Esophagus squamous epithelium (tissue), 5 donors: ENCODE data around the gene SPINT2. TPM values are rescaled to one million over a fixed set of nuclear protein-coding genes. Genes with fewer than 3 reads are reported as not detected.
"Not testable (repeated sequence)": the region's sequence is repeated elsewhere in the genome, so short reads cannot be mapped to it uniquely, and the experiment has no call there.

ENCODE experiments used
- DNase-seq: peaks from one replicate; lab custom pipeline; 2025; lab: John Stamatoyannopoulos, UW
- H3K27ac ChIP-seq, 4 donors: fragments of 200-600 bp; sonication (generic); one replicate each; pipeline ENCODE4 v1.5.1; 2016 to 2019; ENCODE audit warnings: mild to moderate bottlenecking in 1 of 4
- H3K27me3 ChIP-seq, 4 donors: fragments of 200-600 bp; sonication (generic); 1 replicate in 3 of 4; 2 replicates in 1 of 4; pipeline versions ENCODE4 v1.5.1 to v1.6.0; 2017 to 2021; ENCODE audit warnings: antibody characterized with exemption in 1 of 4
- H3K36me3 ChIP-seq, 3 donors: fragments of 200-600 bp; sonication (generic); one replicate each; pipeline ENCODE4 v1.5.1; 2016 to 2019
- H3K4me1 ChIP-seq, 3 donors: fragments of 200-600 bp; sonication (generic); one replicate each; pipeline ENCODE4 v1.5.1; 2017 to 2019
- H3K4me3 ChIP-seq, 4 donors: fragments of 200-600 bp; sonication (generic); 1 replicate in 3 of 4; 2 replicates in 1 of 4; pipeline ENCODE4 v1.5.1; 2016 to 2019; ENCODE audit warnings: mild to moderate bottlenecking in 2 of 4, moderate library complexity in 1 of 4
- H3K9me3 ChIP-seq, 3 donors: fragments of 200-600 bp; sonication (generic); one replicate each; pipeline ENCODE4 v1.5.1; 2016 to 2019
- POLR2A ChIP-seq, 4 donors: fragments of 450-650 bp; IDR thresholded peaks; one replicate each; pipeline ENCODE4 v1.6.1; 2017; ENCODE audit warnings: antibody characterized with exemption in 4 of 4, mild to moderate bottlenecking in 4 of 4, moderate library complexity in 3 of 4
- WGBS, 2 donors: methylation state at CpG; one replicate each; pipeline ENCODE4 v1.1.5; 2018; 5-methylcytosine and 5-hydroxymethylcytosine counted together
- intact Hi-C: fragments of 100-400 bp; cut with DNase I; formaldehyde crosslinking; loops from one replicate; pipeline ENCODE4 v1.15.0; 2022
- small RNA-seq, 4 donors: library from RNA; depleted of rRNA; stranded (forward); fragments of <200 nt; gene quantifications; one replicate each; pipeline ENCODE3, GENCODE V24; 2016
- total RNA-seq, 4 donors: library from RNA; depleted of rRNA; stranded (reverse); fragments of >200 nt; gene quantifications; one replicate each; pipeline ENCODE4 v1.1.0, GENCODE V29; 2016
- TF ChIP-seq, protein P1 (sequence below), 6 experiments: fragments of 450-650 bp in 4 of 6; fragments of 200-600 bp in 2 of 6; sonication (generic) in 2 of 6; IDR thresholded peaks; one replicate each; pipeline ENCODE4 v1.5.1; 2016 to 2019; ENCODE audit warnings: antibody characterized with exemption in 6 of 6, mild to moderate bottlenecking in 4 of 6, moderate library complexity in 4 of 6
- donor health status: DM: yes; HTN: yes; CAD: no.

SPINT2 gene
- total RNA-seq, 4 donors from 2014 or later = 345 to 663 (median 433) TPM

DNA sequence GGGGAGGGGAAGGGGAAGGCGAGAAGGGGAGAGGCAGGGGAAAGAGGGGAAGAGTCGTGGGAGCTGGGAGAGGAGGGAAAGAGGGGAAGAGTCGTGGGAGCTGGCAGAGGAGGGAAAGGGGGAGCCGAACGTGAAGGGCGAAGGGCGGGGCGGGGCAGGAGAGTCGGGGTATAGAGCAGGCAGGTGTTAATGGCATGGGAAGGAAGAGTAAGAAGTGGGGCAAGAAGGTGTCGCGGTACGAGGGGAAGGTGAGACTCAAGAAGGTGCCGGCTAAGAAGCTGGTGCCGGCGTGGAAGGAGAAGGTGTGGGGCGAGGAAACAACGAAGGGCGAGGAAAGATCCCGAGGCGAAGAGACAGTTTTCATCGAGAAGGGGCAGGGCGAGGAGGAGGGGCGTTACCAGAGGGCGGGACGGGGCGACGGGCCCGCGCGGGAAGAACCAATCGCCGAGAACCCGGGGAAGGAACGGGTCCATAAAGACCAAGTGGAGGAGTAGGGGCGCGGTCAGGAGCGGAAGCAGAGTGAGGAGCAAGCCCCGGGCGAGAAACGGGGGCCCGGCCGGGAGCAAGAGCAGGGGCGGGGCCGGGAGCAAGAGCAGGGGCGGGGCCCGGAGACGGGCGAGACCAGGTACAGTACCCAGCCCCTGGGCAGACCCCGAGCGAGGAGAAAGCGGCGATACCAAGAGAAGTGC lies 71.7 kb downstream of the SPINT2 start:
- WGBS, 2 donors = 0 to 1% methylated on average over 49 to 51 of the region's 52 CpGs
- H3K4me1 ChIP-seq = peaks cover 10 to 35% (median 14%) of the 10 kb centered on the region in 3 donors

DNA sequence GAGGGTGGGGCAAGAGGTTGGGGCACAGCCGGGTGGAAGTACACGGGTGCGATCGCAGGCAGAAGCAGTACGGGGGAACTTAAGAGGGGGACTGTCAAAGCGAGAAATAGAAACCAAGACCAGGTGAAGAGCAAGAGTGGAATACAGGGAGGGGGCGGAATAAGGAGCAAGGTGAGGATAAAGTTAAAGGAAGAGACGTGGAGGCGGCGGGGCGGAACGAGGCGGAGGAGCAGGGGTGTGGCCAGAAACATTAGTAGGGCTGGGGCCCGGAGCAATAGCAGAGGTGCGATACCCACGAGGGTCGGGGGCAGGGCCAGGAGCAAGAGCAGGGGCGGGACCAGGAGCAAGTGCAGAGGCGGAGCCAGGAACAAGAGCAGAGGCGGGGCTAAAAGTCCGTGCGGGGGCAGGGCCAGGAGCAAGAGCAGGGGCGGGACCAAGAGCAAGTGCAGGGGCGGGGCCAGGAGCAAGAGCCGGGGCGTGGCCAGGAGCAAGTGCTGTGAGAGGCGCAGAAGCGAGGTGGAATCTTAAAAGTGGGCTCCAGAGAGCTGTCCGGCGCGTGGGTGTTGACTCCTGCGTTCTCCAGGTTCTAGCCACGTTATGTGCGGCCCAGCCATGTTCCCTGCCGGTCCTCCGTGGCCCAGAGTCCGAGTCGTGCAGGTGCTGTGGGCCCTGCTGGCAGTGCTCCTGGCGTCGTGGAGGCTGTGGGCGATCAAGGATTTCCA lies 72.4 kb downstream of the SPINT2 start:
- H3K27ac ChIP-seq = peak overlapping the region; percentile 97 to 100 (median 100)
- H3K36me3 ChIP-seq = peaks cover 0 to 30% (median 0%) of the 10 kb centered on the region in 3 donors
- H3K4me3 ChIP-seq = peak overlapping the region; percentile 73 to 90 (median 82)
- H3K9me3 ChIP-seq = no peaks in the 10 kb centered on the region
- DNase-seq = peak; percentile 85
- WGBS, 2 donors = 1% methylated on average over 32 to 36 of the region's 41 CpGs
- intact Hi-C loops = no loop called here
- TF ChIP-seq POLR2A (IDR thresholded peaks at IDR 0.05) = peak in 1 of 4 donors; percentile 6
- TF ChIP-seq, protein P1, sequence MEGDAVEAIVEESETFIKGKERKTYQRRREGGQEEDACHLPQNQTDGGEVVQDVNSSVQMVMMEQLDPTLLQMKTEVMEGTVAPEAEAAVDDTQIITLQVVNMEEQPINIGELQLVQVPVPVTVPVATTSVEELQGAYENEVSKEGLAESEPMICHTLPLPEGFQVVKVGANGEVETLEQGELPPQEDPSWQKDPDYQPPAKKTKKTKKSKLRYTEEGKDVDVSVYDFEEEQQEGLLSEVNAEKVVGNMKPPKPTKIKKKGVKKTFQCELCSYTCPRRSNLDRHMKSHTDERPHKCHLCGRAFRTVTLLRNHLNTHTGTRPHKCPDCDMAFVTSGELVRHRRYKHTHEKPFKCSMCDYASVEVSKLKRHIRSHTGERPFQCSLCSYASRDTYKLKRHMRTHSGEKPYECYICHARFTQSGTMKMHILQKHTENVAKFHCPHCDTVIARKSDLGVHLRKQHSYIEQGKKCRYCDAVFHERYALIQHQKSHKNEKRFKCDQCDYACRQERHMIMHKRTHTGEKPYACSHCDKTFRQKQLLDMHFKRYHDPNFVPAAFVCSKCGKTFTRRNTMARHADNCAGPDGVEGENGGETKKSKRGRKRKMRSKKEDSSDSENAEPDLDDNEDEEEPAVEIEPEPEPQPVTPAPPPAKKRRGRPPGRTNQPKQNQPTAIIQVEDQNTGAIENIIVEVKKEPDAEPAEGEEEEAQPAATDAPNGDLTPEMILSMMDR (IDR thresholded peaks at IDR 0.05) = no peak
- peaks cover 10 to 35% (median 14%) of the 10 kb centered on the region in 3 donors for H3K4me1 ChIP-seq
- no peaks in the 10 kb centered on the region for H3K27me3 ChIP-seq

More for the DNA sequence above, 71.7 kb downstream of the SPINT2 start:
- Histone ChIP-seq H3K9me3 (no peaks in the 10 kb centered on the region), H3K27ac (peak overlapping the region; percentile 97 to 100 (median 100)), H3K4me3 (peak overlapping the region; percentile 73 to 90 (median 82)), H3K36me3 (peaks cover 0 to 29% (median 0%) of the 10 kb centered on the region in 3 donors), H3K27me3 (no peaks in the 10 kb centered on the region)
- DNase-seq = peak; percentile 78
- TF ChIP-seq, protein P1 (IDR thresholded peaks at IDR 0.05) = no peak
- peak in 1 of 4 donors; percentile 61 for TF ChIP-seq POLR2A (IDR thresholded peaks at IDR 0.05)
- intact Hi-C loops = loop anchor here (2.0 kb wide), 1 partner anchor 91 kb away; no protein-coding TSS in a partner anchor

DNA sequence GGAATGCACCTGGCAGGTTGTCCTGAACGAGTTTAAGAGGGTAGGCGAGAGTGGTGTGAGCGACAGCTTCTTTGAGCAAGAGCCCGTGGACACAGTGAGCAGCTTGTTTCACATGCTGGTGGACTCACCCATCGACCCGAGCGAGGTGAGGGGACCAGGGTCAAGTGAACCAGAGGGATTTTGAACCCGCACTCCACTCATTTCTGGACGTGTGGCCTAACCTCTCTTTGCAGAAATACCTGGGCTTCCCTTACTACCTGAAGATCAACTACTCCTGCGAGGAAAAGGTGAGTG lies 72.9 kb downstream of the SPINT2 start:
- Histone ChIP-seq H3K27me3 (no peaks in the 10 kb centered on the region), H3K9me3 (no peaks in the 10 kb centered on the region), H3K36me3 (peaks cover 0 to 30% (median 0%) of the 10 kb centered on the region in 3 donors), H3K27ac (peak overlapping the region; percentile 97 to 100 (median 100)), H3K4me3 (peak overlapping the region; percentile 73 to 90 (median 82)), H3K4me1 (peaks cover 10 to 35% (median 14%) of the 10 kb centered on the region in 3 donors)
- intact Hi-C loops = no loop called here
- WGBS, 2 donors = 60 to 73% methylated on average over 6 to 10 of the region's 10 CpGs
- no peak for DNase-seq
- TF ChIP-seq, protein P1 (IDR thresholded peaks at IDR 0.05) = no peak
- TF ChIP-seq POLR2A (IDR thresholded peaks at IDR 0.05) = no peak

DNA sequence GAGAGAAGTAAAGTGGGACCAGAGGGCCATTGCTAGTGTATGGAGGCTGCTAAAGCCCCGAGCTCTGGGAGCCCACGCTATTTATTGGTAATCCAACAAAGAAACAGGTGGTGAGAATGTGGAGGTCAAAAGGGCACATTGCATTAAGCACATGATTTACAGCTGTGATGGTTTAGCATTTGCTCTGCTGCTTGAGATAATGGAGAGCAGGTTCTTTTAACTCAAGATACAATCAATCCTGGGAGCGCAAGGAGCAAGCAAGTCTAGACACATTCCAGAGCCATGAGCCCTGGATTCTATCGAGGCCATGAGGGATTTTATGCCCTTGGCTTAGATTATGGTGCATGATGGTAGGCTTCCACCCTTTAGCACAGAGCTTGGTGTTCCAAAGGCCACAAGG lies 74.6 kb downstream of the SPINT2 start:
- H3K4me3 ChIP-seq, intact Hi-C loops, H3K27me3 ChIP-seq, DNase-seq, H3K27ac ChIP-seq, H3K9me3 ChIP-seq: not testable (repeated sequence)
- WGBS, 2 donors = 58 to 67% methylated on average over 2 to 3 of the region's 4 CpGs
- Histone ChIP-seq H3K36me3 (peaks cover 0 to 46% (median 0%) of the 10 kb centered on the region in 3 donors), H3K4me1 (peaks cover 10 to 35% (median 14%) of the 10 kb centered on the region in 3 donors)

DNA sequence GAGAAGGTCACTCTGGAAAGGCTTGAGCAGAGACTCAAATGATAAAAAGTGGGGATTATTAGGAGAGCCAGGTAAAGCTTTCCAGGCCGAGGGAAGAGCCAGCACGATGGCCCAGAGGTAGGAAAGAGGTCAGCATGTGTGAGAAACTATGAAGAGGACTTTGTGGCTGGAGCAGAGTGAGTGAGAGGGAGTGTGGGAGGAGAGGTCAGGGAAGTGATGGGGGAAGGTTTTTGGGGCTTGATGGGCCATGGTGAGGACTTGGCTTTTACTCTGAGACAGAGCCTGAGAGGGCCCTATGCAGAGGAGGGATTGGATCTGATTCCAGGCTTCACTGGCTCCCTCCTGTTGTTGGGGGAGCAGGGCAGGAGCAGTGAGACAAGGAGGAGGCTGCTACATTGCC lies 76.6 kb downstream of the SPINT2 start:
- no peak for DNase-seq
- Histone ChIP-seq H3K4me1 (peaks cover 7 to 28% (median 9%) of the 10 kb centered on the region in 3 donors), H3K9me3 (no peaks in the 10 kb centered on the region), H3K36me3 (peaks cover 0 to 50% (median 0%) of the 10 kb centered on the region in 3 donors), H3K27me3 (no peaks in the 10 kb centered on the region), H3K4me3 (no peak overlapping the region), H3K27ac (no peak overlapping the region)
- intact Hi-C loops = no loop called here
- WGBS, 2 donors = 89 to 94% methylated on average over 2 of the region's 2 CpGs
- TF ChIP-seq, protein P1 (IDR thresholded peaks at IDR 0.05) = no peak
- TF ChIP-seq POLR2A (IDR thresholded peaks at IDR 0.05) = no peak

Small RNA genes lying within 50 kb of the gene (small RNA-seq; reads per million reads assigned to genes)
- 0 reads per million in 4 donors for gene RF00019

Other genes with a start within 250 kb of the SPINT2 start
- gene DPF1, start 40.4 kb upstream of the SPINT2 start, total RNA-seq = 1 to 10 TPM in 1 of 4 donors, under 1 TPM in 1, not detected in 2; 0.44 to 2.5 TPM
- gene PPP1R14A, start 8.2 kb upstream of the SPINT2 start, total RNA-seq = 100 to 1,000 TPM in 1 of 4 donors, 10 to 100 TPM in 2, 1 to 10 TPM in 1; 1.1 to 101 (median 26.3) TPM
- 100 to 1,000 TPM; 354 to 843 (median 469) TPM for gene C19orf33, start 39.7 kb downstream of the SPINT2 start, total RNA-seq
- gene YIF1B, start 51.4 kb downstream of the SPINT2 start, total RNA-seq = 10 to 100 TPM; 24.0 to 42.8 (median 27.3) TPM
- gene KCNK6, start 55.3 kb downstream of the SPINT2 start, total RNA-seq = 10 to 100 TPM; 13.7 to 27.0 (median 21.6) TPM
- 1 to 10 TPM in 2 of 4 donors, under 1 TPM in 2; 0.19 to 5.3 (median 1.1) TPM for gene CATSPERG, start 71.3 kb downstream of the SPINT2 start, total RNA-seq
- gene PSMD8, start 110.0 kb downstream of the SPINT2 start, total RNA-seq = 100 to 1,000 TPM; 172 to 231 (median 197) TPM
- under 1 TPM in 1 of 4 donors, not detected in 3; 0.15 TPM for gene GGN, start 123.5 kb downstream of the SPINT2 start, total RNA-seq
- gene SPRED3, start 124.1 kb downstream of the SPINT2 start, total RNA-seq = under 1 TPM in 3 of 4 donors, not detected in 1; 0.15 to 0.38 (median 0.35) TPM
- gene FAM98C, start 138.5 kb downstream of the SPINT2 start, total RNA-seq = 10 to 100 TPM; 14.4 to 40.0 (median 21.2) TPM
- 1 to 10 TPM in 1 of 4 donors, under 1 TPM in 2, not detected in 1; 0.35 to 4.2 (median 0.64) TPM for gene RASGRP4, start 161.6 kb downstream of the SPINT2 start, total RNA-seq
- 10 to 100 TPM; 11.2 to 18.3 (median 13.8) TPM for gene RYR1, start 169.1 kb downstream of the SPINT2 start, total RNA-seq